HUES48 (cell line): ENCODE results near the gene ARHGAP32.
"Not testable (repeated sequence)": the region's sequence is repeated elsewhere in the genome, so short reads cannot be mapped to it uniquely, and the experiment has no call there.

Experiments
- H3K27ac ChIP-seq: one replicate; pipeline ENCODE4 v1.7.0; 2013; ENCODE audit warnings: low read depth, low read length, inconsistent platforms
- H3K27me3 ChIP-seq: 2 replicates; pipeline ENCODE4 v1.6.1; 2013; ENCODE audit warnings: mild to moderate bottlenecking, low read length; ENCODE audit not compliant: control insufficient read depth, insufficient read depth
- H3K36me3 ChIP-seq: 2 replicates; pipeline ENCODE4 v1.6.1; 2013; ENCODE audit warnings: low read length; ENCODE audit not compliant: control insufficient read depth, insufficient read depth
- H3K4me1 ChIP-seq: 2 replicates; pipeline ENCODE4 v1.6.1; 2013; ENCODE audit warnings: mild to moderate bottlenecking, low read length; ENCODE audit not compliant: control insufficient read depth, insufficient read depth
- H3K4me3 ChIP-seq: 2 replicates; pipeline ENCODE4 v1.5.1; 2013; ENCODE audit warnings: mild to moderate bottlenecking, low read depth, low read length
- H3K9ac ChIP-seq: 2 replicates; pipeline ENCODE4 v1.6.1; 2013; ENCODE audit warnings: mild to moderate bottlenecking, low read depth, low read length, moderate library complexity
- H3K9me3 ChIP-seq: 2 replicates; pipeline ENCODE4 v1.6.1; 2013; ENCODE audit warnings: low read length; ENCODE audit not compliant: control insufficient read depth, insufficient read depth

ARHGAP32 gene

GRCh38 chr11:128924510-128925249 lies 267.4 kb downstream of the ARHGAP32 start:
- no peak overlapping the region for H3K4me3 ChIP-seq
- H3K9ac ChIP-seq: no peak overlapping the region
- H3K4me1 ChIP-seq: peaks cover 35% of the 10 kb centered on the region
- no peaks in the 10 kb centered on the region for H3K9me3 ChIP-seq
- peaks cover 54% of the 10 kb centered on the region for H3K27me3 ChIP-seq
- no peaks in the 10 kb centered on the region for H3K36me3 ChIP-seq
- no peak overlapping the region for H3K27ac ChIP-seq

GRCh38 chr11:128924104-128924503 lies 268.0 kb downstream of the ARHGAP32 start:
- H3K9ac ChIP-seq: no peak overlapping the region
- H3K9me3 ChIP-seq: no peaks in the 10 kb centered on the region
- H3K27ac ChIP-seq: no peak overlapping the region
- peaks cover 48% of the 10 kb centered on the region for H3K27me3 ChIP-seq
- peaks cover 30% of the 10 kb centered on the region for H3K4me1 ChIP-seq
- no peak overlapping the region for H3K4me3 ChIP-seq
- H3K36me3 ChIP-seq: no peaks in the 10 kb centered on the region

GRCh38 chr11:128921793-128922192 lies 270.3 kb downstream of the ARHGAP32 start:
- Histone ChIP-seq H3K27ac (no peak overlapping the region), H3K9me3 (no peaks in the 10 kb centered on the region), H3K4me3 (no peak overlapping the region), H3K4me1 (peaks cover 16% of the 10 kb centered on the region), H3K27me3 (peaks cover 27% of the 10 kb centered on the region), H3K36me3 (no peaks in the 10 kb centered on the region), H3K9ac (no peak overlapping the region)

GRCh38 chr11:128920666-128921065 lies 271.5 kb downstream of the ARHGAP32 start:
- peaks cover 8% of the 10 kb centered on the region for H3K4me1 ChIP-seq
- no peaks in the 10 kb centered on the region for H3K9me3 ChIP-seq
- peaks cover 16% of the 10 kb centered on the region for H3K27me3 ChIP-seq
- H3K4me3 ChIP-seq: no peak overlapping the region
- H3K27ac ChIP-seq: no peak overlapping the region
- no peak overlapping the region for H3K9ac ChIP-seq
- H3K36me3 ChIP-seq: no peaks in the 10 kb centered on the region

- H3K9me3 ChIP-seq, H3K27ac ChIP-seq, H3K4me1 ChIP-seq, H3K4me3 ChIP-seq, H3K27me3 ChIP-seq, H3K9ac ChIP-seq, H3K36me3 ChIP-seq: not testable (repeated sequence)
Observed at GRCh38 chr11:128919635-128920034, 272.5 kb downstream of the ARHGAP32 start.

GRCh38 chr11:128919216-128919615 lies 272.9 kb downstream of the ARHGAP32 start:
- no peak overlapping the region for H3K27ac ChIP-seq
- H3K4me3 ChIP-seq: no peak overlapping the region
- H3K4me1 ChIP-seq: peaks cover under 1% of the 10 kb centered on the region; the same call in 1 of the 2 replicates
- peaks cover 6% of the 10 kb centered on the region for H3K27me3 ChIP-seq
- no peaks in the 10 kb centered on the region for H3K9me3 ChIP-seq
- H3K9ac ChIP-seq: no peak overlapping the region
- H3K36me3 ChIP-seq: no peaks in the 10 kb centered on the region

GRCh38 chr11:128917144-128917724 lies 274.9 kb downstream of the ARHGAP32 start:
- Histone ChIP-seq H3K27ac (no peak overlapping the region), H3K27me3 (no peaks in the 10 kb centered on the region; the same call in 1 of the 2 replicates), H3K4me1 (no peaks in the 10 kb centered on the region), H3K9ac (no peak overlapping the region), H3K4me3 (no peak overlapping the region), H3K36me3 (no peaks in the 10 kb centered on the region), H3K9me3 (no peaks in the 10 kb centered on the region)

- Histone ChIP-seq H3K9me3 (no peaks in the 10 kb centered on the region), H3K27me3 (no peaks in the 10 kb centered on the region; the same call in 1 of the 2 replicates), H3K4me3 (no peak overlapping the region), H3K4me1 (no peaks in the 10 kb centered on the region), H3K36me3 (no peaks in the 10 kb centered on the region), H3K27ac (no peak overlapping the region), H3K9ac (no peak overlapping the region)
Observed at GRCh38 chr11:128916681-128917080, 275.4 kb downstream of the ARHGAP32 start.

- Histone ChIP-seq H3K9me3 (no peaks in the 10 kb centered on the region), H3K4me1 (no peaks in the 10 kb centered on the region), H3K27me3 (no peaks in the 10 kb centered on the region; the same call in 1 of the 2 replicates), H3K4me3 (no peak overlapping the region), H3K9ac (no peak overlapping the region), H3K27ac (no peak overlapping the region), H3K36me3 (no peaks in the 10 kb centered on the region)
Observed at GRCh38 chr11:128916037-128916572, 276.0 kb downstream of the ARHGAP32 start.

GRCh38 chr11:128915149-128915521 lies 277.0 kb downstream of the ARHGAP32 start:
- H3K27me3 ChIP-seq: no peaks in the 10 kb centered on the region; the same call in 1 of the 2 replicates
- H3K36me3 ChIP-seq: no peaks in the 10 kb centered on the region
- H3K9me3 ChIP-seq: no peaks in the 10 kb centered on the region
- no peak overlapping the region for H3K4me3 ChIP-seq
- H3K9ac ChIP-seq: no peak overlapping the region
- no peak overlapping the region for H3K27ac ChIP-seq
- H3K4me1 ChIP-seq: no peaks in the 10 kb centered on the region
